HUES64 (cell line): Measurements from ENCODE around the gene NRIP3.
A peak's percentile ranks its signal among the peaks of the same experiment; 100 is the strongest.
"Not testable (repeated sequence)": the region's sequence is repeated elsewhere in the genome, so short reads cannot be mapped to it uniquely, and the experiment has no call there.

Experiments
- H3K27ac ChIP-seq: 2 replicates; pipeline ENCODE4 v1.7.0; 2013; ENCODE audit warnings: low read depth, low read length, inconsistent platforms
- H3K27me3 ChIP-seq: 2 replicates; pipeline ENCODE4 v1.6.1; 2013; ENCODE audit warnings: mild to moderate bottlenecking, low read length; ENCODE audit not compliant: insufficient read depth
- H3K36me3 ChIP-seq: 2 replicates; pipeline ENCODE4 v1.6.1; 2013; ENCODE audit warnings: mild to moderate bottlenecking, low read length; ENCODE audit not compliant: insufficient read depth
- H3K4me1 ChIP-seq: 2 replicates; pipeline ENCODE4 v1.6.1; 2013; ENCODE audit warnings: mild to moderate bottlenecking, low read length, moderate library complexity; ENCODE audit not compliant: insufficient read depth
- H3K4me3 ChIP-seq: 2 replicates; pipeline ENCODE4 v1.5.1; 2013; ENCODE audit warnings: mild to moderate bottlenecking, low read length, moderate library complexity
- H3K9ac ChIP-seq: 2 replicates; pipeline ENCODE4 v1.6.1; 2013; ENCODE audit warnings: mild to moderate bottlenecking, low read depth, low read length
- H3K9me3 ChIP-seq: 2 replicates; pipeline ENCODE4 v1.6.1; 2013; ENCODE audit warnings: low read depth, low read length; ENCODE audit not compliant: insufficient read depth
- WGBS: fragments of 150-250, 120-280 bp; methylation state at CpG from one replicate; pipeline ENCODE4 v1.1.7; 2013; ENCODE audit warnings: missing lambda C conversion rate; 5-methylcytosine and 5-hydroxymethylcytosine counted together

NRIP3 gene

DNA sequence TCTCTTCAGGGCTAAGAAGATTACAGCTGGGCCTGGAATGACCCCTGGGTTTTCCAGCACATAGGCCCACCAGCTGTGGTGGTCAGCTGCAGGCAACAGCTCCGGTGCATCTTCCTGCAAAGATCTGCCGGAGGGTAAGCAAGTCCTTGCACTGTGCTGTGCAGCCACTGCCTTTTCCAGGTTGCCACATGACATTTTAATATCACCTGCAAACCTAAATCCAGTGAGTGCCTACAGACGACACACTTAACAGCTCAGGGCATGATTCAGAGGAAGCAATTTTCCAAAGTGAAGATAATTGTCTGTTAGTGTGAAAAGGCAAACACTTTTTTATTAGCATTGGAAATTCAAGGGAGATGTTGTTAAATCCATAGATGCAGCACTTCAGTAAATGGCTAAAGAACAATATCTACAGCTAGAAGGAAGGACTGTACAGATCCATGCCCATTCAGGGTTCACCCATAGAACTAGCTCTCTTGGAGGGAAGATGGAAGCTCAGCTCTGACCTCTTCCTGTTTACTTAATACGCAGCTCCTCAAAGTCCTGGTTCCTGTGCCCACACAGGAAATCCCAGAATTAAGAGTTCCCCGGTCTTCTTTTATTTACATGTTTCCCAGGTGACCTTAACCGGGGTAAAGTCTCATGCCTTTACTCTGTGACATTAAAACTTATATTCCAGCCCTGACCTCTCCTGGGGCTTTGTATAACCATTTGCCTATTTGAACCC, 13.3 kb upstream of the NRIP3 start:
- H3K4me1 ChIP-seq, result no peaks in the 10 kb centered on the region
- no peaks in the 10 kb centered on the region for H3K27me3 ChIP-seq
- no peak overlapping the region for H3K4me3 ChIP-seq
- H3K9me3 ChIP-seq, result no peaks in the 10 kb centered on the region
- H3K36me3 ChIP-seq, result no peaks in the 10 kb centered on the region
- no peak overlapping the region for H3K9ac ChIP-seq
- no peak overlapping the region for H3K27ac ChIP-seq
- WGBS, result 92% methylated on average over 6 of the region's 6 CpGs

DNA sequence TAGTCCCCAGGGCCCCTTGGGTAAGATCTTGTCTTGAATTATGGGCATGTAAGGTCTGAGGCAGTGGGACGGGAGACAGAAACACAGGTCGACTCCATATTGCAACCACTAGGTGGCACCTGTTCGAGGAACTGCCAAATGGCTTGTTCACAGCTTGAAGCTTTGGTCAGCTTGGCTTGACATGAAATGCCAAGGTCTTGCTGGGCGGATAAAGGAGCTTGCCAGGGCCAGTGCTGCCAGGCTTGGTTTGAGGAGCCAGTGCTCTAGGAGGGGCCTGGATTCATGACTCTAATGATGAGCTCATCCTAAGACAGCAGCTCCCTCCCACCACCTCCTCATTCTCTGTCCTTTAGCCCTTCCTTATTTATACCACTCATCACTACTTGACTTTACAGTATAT, 11.9 kb upstream of the NRIP3 start:
- Histone ChIP-seq H3K27ac (no peak overlapping the region), H3K4me1 (no peaks in the 10 kb centered on the region), H3K36me3 (no peaks in the 10 kb centered on the region), H3K9me3 (no peaks in the 10 kb centered on the region), H3K27me3 (no peaks in the 10 kb centered on the region), H3K9ac (no peak overlapping the region), H3K4me3 (no peak overlapping the region)
- WGBS, result 25% methylated on average over 4 of the region's 4 CpGs

DNA sequence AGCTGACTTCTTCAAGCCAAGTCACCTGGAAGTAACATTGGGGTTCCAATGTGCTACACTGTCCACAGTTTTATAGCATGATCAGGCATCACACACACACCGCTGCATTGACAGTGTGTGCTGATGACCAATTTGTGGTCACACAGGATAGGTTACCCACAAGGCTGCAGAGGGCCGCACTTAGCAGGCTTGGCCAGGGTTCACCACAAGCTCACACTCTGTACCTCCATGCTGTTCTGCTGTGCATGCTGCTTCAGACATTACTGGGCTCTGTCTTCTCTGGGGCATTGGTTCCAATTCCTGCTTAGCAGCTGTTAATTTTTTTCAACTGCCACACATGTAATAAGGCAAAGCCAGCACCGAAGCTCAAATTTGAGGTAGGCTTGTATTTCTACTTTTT, 11.0 kb upstream of the NRIP3 start:
- 97% methylated on average over 3 of the region's 3 CpGs for WGBS
- Histone ChIP-seq H3K4me1 (no peaks in the 10 kb centered on the region), H3K9ac (no peak overlapping the region), H3K27ac (no peak overlapping the region), H3K9me3 (no peaks in the 10 kb centered on the region), H3K27me3 (no peaks in the 10 kb centered on the region), H3K4me3 (no peak overlapping the region), H3K36me3 (no peaks in the 10 kb centered on the region)

DNA sequence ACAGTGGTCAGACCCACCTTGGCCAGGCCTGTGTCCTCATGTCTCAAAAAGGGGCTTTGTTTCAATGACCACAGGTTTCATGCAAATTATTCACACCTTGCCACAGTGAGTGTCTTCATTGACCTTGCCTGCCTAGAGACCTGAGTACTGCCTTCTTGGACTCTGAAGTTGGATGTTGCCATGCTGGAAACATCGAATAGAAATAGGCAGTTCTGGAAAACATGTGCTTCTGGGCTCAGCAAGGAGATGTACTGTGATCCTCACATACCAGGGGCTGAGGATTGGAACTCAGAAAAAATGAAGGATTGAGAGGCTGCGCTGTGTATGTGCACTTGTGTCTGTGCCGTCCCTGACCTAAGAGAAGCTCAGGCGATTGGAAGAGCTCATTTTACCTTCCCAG, 9.6 kb upstream of the NRIP3 start:
- Histone ChIP-seq H3K4me3 (no peak overlapping the region), H3K27ac (no peak overlapping the region), H3K4me1 (no peaks in the 10 kb centered on the region), H3K9ac (no peak overlapping the region), H3K36me3 (no peaks in the 10 kb centered on the region), H3K9me3 (no peaks in the 10 kb centered on the region), H3K27me3 (peaks cover 2% of the 10 kb centered on the region; the same call in 1 of the 2 replicates)
- 94% methylated on average over 4 of the region's 4 CpGs for WGBS

DNA sequence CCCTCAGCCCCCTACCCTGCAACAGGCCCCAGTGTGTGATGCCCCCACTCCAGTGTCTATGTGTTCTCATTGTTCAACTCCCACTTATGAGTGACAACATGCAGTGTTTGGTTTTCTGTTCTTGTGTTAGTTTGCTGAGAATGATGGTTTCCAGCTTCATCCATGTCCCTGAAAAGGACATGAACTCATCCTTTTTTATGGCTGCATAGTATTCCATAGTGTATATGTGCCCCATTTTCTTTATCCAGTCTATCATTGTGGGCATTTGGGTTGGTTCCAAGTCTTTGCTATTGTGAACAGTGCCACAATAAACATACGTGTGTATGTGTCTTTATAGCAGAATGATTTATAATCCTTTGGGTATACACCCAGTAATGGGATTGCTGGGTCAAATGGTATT, 5.7 kb upstream of the NRIP3 start:
- H3K9me3 ChIP-seq, H3K4me3 ChIP-seq, H3K4me1 ChIP-seq, H3K9ac ChIP-seq, H3K36me3 ChIP-seq, H3K27ac ChIP-seq: not testable (repeated sequence)
- H3K27me3 ChIP-seq, result peaks cover 37% of the 10 kb centered on the region
- WGBS, result no CpG with 5 or more reads among the region's 1 CpG

DNA sequence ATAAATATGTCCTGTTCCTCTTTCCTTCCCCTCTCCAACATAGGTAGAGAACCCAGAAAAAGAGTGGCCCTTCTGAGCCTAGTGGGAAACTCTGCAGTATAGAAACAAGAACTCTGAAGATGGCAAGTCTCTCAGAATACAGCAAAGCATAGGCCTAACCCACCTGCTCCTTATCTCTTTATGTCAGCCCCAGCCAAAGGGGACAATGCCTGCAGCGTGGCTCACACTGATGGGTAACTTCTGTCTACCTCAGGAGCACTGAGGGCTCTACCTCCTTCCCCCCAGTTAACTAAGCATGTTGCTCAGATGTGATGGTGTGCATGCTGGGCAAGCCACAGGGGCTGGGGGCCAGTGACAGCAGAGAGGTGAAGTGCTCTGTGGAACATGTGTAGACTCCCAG, 4.9 kb upstream of the NRIP3 start:
- Histone ChIP-seq H3K27ac (no peak overlapping the region), H3K36me3 (no peaks in the 10 kb centered on the region), H3K4me3 (no peak overlapping the region), H3K4me1 (no peaks in the 10 kb centered on the region), H3K9ac (no peak overlapping the region), H3K27me3 (peaks cover 46% of the 10 kb centered on the region), H3K9me3 (no peaks in the 10 kb centered on the region)
- WGBS, result 87% methylated on average over 1 of the region's 1 CpG

DNA sequence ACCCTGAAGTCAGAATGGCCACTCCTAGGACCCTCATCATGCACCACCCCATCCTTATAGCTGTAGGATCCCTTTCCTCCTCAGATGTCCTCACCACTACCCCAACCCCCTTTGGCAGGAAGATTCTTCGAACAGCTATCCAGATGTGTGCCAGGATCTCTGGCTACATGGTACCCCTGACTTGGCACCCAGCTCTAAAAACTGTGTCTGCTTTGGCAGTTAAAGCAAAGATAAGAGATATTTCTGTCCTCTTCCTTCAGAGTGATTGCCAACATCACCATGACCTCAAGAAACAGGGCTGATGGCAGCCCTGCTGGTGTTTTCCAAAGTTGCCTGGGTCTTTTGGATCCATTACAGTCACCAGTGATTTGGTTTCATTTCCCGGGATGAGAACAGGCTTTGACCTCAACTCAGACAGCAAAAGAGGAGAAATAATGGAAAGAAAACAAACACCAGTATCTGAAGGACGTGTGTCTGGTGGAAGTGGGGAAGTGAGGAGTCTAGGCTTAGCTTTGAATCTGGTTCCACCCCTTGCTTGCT, 4.3 kb upstream of the NRIP3 start:
- WGBS, result 78% methylated on average over 3 of the region's 3 CpGs
- peaks cover 52% of the 10 kb centered on the region for H3K27me3 ChIP-seq

DNA sequence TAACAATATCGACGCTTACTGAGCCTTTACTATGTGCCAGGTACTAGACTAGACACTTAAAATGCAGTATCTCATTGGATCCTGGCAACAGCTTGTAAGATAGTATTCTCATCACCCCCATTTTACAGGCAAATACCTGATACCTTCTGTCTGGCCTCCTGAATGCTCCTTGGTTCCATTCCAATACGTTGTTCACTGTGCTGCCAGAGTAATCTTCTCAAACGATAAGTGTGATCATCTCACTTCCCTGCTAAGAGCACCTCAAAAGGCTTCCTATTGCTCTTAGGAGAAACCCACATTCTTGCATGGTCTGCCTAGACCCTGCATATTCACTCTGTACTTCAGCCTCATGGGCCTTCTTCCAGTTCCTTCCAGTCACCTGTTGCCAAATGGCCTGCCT, 1.3 kb upstream of the NRIP3 start:
- Histone ChIP-seq H3K27me3 (peaks cover 78% of the 10 kb centered on the region), H3K36me3 (no peaks in the 10 kb centered on the region), H3K27ac (no peak overlapping the region), H3K9ac (no peak overlapping the region), H3K9me3 (no peaks in the 10 kb centered on the region), H3K4me3 (no peak overlapping the region), H3K4me1 (peaks cover 9% of the 10 kb centered on the region)
- WGBS, result 85% methylated on average over 4 of the region's 4 CpGs

More for the DNA sequence above, 4.3 kb upstream of the NRIP3 start:
- Histone ChIP-seq H3K9ac (no peak overlapping the region), H3K4me3 (no peak overlapping the region), H3K9me3 (no peaks in the 10 kb centered on the region), H3K4me1 (peaks cover 4% of the 10 kb centered on the region), H3K36me3 (no peaks in the 10 kb centered on the region), H3K27ac (no peak overlapping the region)

DNA sequence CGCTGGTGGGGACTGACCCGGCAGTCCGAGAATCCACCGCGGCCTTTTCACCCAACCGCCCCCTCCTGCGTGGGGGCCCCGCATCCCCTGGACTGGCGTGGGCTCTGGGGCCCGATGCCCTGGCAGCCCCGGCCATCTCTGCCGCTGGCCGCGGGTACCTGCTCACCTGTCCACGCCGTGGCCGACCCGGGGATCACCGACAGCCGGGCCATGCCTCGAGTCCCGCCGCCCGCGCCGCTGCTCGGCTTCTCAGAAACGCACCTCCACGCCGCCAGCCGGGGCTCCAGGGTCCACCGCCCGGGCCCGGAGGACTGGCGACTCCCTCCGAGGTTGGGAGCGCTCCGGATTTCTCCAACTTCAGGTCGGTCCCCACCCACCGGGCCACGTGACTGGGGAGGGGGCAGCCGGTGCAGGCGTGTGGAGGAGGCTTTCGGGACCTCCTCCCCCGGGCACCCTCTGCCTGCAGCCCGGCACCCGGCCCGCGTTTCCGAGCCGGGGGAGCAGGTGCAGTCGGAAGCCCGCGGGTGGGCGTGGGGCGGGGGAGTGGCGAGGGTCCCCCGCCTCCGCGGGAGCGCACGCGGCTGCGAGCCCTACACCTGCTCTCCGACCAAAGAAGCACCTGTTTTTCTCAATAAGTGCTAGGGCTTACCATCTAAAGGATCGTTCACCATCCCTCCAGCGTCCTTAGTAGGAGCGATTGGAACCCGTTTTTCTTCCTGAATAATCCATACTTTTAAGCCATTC, 554 bp upstream of the NRIP3 start:
- Histone ChIP-seq H3K9ac (no peak overlapping the region), H3K27ac (no peak overlapping the region), H3K9me3 (no peaks in the 10 kb centered on the region), H3K4me1 (peaks cover 9% of the 10 kb centered on the region), H3K4me3 (peak overlapping the region; percentile 52), H3K27me3 (peaks cover 78% of the 10 kb centered on the region), H3K36me3 (no peaks in the 10 kb centered on the region)
- 4% methylated on average over 69 of the region's 69 CpGs for WGBS

DNA sequence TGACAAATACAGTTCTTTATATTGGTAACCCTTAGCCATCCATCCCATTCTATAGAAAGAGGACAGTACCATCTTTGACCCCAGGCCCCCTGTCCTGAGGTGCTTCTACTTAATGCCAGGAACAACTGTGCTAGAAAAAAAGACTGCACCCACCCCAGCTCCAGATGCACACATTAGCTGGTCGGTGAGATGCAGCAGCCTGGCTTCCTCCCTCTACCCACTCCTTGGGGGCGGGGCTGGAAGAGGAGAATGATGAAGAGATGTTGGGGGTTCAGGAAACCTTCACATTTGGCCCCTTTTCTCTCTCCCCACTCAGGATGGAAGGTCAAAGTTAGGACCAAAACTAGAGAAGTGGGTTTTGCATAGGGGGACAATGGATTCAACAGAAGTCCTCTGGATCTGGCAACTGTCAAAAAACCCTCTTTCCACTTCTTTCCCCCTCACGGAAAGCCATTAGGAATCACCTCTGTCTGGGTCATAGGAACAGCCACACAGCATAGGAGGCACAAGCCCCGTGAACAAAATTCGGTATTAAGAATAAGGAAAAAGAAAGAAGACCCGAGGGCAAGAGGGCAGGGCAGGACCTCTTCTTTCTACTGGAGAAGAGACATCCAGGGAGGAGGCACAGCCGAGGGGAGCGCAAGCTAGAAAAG, 755 bp downstream of the NRIP3 start:
- peak overlapping the region; percentile 35; the same call in 1 of the 2 replicates for H3K9ac ChIP-seq
- peaks cover 75% of the 10 kb centered on the region for H3K27me3 ChIP-seq
- H3K36me3 ChIP-seq, result no peaks in the 10 kb centered on the region
- peaks cover 9% of the 10 kb centered on the region for H3K4me1 ChIP-seq
- 6% methylated on average over 6 of the region's 8 CpGs for whole genome bisulfite sequencing
- no peak overlapping the region for H3K27ac ChIP-seq
- H3K4me3 ChIP-seq, result peak overlapping the region; percentile 52
- H3K9me3 ChIP-seq, result no peaks in the 10 kb centered on the region

DNA sequence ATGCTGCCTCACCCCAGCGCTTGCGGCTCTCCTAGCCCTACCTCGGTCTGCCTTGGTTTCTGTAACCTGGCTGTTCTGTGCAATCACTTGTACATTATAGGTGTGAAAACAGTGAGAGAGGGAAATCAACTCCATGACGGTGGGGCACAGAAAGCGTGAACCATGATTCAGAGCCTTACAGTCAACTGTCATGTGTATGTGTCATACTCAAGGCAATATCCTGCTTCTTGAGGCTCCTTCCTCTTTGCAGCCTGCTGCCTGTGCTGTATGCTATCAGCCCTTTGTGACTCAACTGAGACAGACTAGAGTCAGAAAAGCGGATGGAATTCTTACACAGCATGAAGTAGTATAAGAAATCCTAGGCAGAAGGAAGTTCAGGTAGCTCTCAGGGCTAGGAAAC, 2.1 kb downstream of the NRIP3 start:
- Histone ChIP-seq H3K9me3 (no peaks in the 10 kb centered on the region), H3K27me3 (peaks cover 63% of the 10 kb centered on the region), H3K4me3 (no peak overlapping the region), H3K36me3 (no peaks in the 10 kb centered on the region), H3K27ac (no peak overlapping the region), H3K4me1 (peaks cover 9% of the 10 kb centered on the region), H3K9ac (no peak overlapping the region)
- 63% methylated on average over 6 of the region's 6 CpGs for WGBS
